Jurkat, Clone E6-1 (cell line): ENCODE data around the gene DNAH9.

Experiments used
- DNase-seq: peaks from one replicate; pipeline ENCODE4 v3.0.0-alpha.2; 2011; ENCODE audit warnings: low read depth, low spot score
- H3K4me3 ChIP-seq: 2 replicates; pipeline ENCODE4 v1.5.1; 2011; ENCODE audit warnings: mild to moderate bottlenecking, low read length, control low read depth, moderate library complexity

Gene DNAH9

GRCh38 chr17:11720816-11721215 is 122.5 kb downstream of the DNAH9 start:
- DNase-seq: no peak
- no peak overlapping the region for H3K4me3 ChIP-seq

DNA sequence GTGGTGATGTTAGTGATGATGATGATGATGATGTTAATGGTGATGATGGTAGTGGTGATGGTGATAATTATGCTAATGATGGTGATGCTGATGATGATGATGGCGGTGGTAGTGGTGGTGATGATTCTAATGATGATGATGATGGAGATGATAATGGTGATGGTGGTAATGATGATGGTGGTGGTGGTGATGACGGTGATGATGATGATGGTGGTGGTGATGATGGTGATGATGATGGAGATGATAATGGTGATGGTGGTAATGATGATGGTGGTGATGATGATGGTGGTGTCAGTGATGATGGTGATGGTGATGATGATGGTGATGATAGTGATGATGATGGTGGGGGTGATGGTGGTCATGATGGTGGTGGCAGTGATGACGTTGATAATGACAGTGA is 132.5 kb downstream of the DNAH9 start:
- DNase-seq: no peak
- H3K4me3 ChIP-seq: no peak overlapping the region

DNA sequence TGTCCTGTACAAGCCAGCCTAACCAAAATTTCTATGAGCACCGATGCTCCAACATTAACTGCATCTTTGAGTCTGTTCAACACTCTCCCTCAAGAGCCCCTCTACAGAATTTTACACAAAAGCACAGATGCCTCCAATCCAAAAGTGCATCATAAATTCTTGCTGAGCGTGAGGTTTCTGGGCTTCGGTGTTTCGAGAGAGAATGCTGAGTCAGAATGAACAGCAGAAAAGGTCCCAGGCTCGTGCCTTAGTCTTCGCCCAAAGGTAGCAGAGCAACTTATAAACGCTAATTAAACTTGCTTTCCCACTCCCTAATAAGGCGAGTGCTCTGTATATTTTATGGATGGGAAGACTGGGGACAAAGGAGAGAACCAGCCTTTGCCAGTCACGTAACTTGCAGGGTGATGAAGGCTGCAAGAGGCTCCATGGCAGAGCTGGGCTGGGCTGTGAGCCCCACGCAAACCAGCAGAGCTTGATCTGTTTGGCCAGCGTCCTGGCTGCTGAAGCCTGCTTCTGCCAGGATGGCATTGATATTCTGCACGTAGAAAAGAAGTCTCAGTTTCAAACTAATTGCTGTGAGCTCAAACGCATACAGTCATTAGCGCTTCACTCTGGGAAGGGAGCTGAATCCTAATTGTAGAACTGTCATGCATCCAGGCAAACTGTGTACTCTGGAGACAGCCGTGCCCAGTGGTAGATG is 138.5 kb downstream of the DNAH9 start:
- no peak for DNase-seq
- H3K4me3 ChIP-seq: no peak overlapping the region

- H3K4me3 ChIP-seq: no peak overlapping the region
- DNase-seq: no peak
Observed at GRCh38 chr17:11737313-11737679, 139.0 kb downstream of the DNAH9 start.

DNA sequence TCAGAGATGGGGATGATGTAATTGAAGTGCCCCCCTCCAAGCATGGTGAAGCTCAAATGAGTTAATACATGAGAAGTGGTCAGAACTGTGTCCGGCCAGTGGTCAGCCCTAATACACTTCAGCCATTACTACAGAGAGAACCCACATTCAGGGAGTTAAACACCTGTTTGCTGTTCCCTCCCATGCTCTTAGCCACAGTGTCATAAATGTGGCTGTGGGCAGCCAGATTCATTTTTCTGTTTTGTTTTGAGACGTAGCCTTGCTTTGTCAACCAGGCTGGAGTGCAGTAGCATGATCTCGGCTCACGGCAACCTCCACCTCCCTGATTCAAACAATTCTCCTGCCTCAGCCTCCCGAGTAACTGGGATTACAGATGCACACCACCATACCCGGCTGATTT is 139.9 kb downstream of the DNAH9 start:
- no peak for DNase-seq

GRCh38 chr17:11739351-11739750 is 141.1 kb downstream of the DNAH9 start:
- no peak for DNase-seq
- no peak overlapping the region for H3K4me3 ChIP-seq

More for the DNA sequence above, 139.9 kb downstream of the DNAH9 start:
- H3K4me3 ChIP-seq: no peak overlapping the region

- no peak for DNase-seq
Observed at GRCh38 chr17:11739848-11740247, 141.6 kb downstream of the DNAH9 start.

GRCh38 chr17:11742886-11743285 is 144.6 kb downstream of the DNAH9 start:
- no peak overlapping the region for H3K4me3 ChIP-seq
- DNase-seq: no peak

More at GRCh38 chr17:11739848-11740247, 141.6 kb downstream of the DNAH9 start:
- no peak overlapping the region for H3K4me3 ChIP-seq

DNA sequence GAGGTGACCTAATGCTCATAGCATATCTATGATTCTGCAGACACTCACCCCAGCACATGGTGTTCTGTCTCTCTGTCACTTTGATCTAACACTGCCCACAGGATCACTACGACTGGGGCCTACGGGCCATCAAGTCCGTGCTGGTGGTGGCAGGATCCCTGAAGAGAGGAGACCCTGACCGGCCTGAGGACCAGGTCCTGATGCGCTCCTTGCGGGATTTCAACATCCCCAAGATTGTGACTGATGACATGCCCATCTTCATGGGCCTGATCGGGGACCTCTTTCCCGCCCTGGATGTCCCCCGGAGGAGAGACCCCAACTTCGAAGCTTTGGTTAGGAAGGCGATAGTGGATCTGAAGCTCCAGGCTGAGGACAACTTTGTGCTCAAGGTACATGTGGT is 146.4 kb downstream of the DNAH9 start:
- H3K4me3 ChIP-seq: no peak overlapping the region
- no peak for DNase-seq

DNA sequence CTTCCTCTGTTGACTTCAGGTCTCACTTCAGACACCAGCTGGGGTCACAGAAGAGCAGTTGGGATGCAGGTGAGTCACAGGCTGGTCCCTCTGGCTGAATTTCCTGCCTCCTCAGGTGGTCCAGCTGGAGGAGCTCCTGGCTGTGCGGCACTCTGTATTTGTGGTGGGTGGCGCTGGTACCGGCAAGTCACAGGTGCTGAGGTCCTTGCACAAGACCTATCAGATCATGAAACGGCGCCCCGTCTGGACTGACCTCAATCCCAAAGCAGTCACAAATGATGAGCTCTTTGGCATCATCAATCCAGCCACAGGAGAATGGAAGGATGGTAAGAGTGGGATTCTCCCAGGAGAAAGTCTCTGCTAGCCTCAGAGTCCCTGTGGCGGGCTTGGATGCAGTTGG is 149.2 kb downstream of the DNAH9 start:
- DNase-seq: no peak
- no peak overlapping the region for H3K4me3 ChIP-seq

GRCh38 chr17:11757815-11758214 is 159.5 kb downstream of the DNAH9 start:
- DNase-seq: no peak
- no peak overlapping the region for H3K4me3 ChIP-seq

DNA sequence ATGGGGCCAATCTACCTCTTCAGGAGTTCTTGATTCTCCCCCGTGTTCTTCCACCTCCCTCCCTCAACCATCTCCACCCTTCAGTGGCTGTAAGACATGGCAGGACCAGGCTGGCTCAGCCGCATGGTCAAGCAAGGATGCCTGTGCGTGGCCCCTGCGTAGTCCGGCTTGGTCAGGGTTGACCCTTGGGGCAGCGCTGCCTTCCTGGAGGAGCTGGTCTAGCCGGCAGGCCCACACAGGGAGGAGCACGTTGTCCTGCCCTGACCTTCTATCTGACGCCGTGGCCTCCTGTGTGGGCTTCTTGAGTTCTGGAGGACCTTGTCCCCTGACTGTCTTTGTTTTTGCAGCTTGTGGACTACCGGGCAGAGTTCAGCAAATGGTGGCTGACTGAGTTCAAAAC is 169.8 kb downstream of the DNAH9 start:
- DNase-seq: no peak

GRCh38 chr17:11768981-11769380 is 170.7 kb downstream of the DNAH9 start:
- no peak for DNase-seq
- no peak overlapping the region for H3K4me3 ChIP-seq

More for the DNA sequence above, 169.8 kb downstream of the DNAH9 start:
- no peak overlapping the region for H3K4me3 ChIP-seq

DNA sequence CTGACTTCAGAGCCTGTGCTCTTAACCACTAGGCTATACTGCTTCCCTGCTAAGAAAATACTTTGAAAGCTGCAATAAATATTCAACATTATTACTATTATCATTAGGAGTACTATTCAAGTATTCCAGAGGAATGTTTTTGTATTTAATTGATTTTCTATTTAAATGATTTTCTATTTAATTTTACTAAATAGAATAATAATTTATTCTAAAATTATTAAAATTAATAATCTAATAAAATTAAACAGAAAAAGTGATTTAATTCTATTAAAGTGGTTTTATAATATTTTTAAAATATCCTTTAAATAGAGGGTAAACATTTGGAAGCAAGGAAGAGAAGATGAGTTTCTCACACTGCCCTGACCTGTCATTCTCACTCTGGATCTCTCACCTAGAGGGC is 173.8 kb downstream of the DNAH9 start:
- no peak for DNase-seq
- no peak overlapping the region for H3K4me3 ChIP-seq

- H3K4me3 ChIP-seq: no peak overlapping the region
- DNase-seq: no peak
Observed at GRCh38 chr17:11779892-11780291, 181.6 kb downstream of the DNAH9 start.

- H3K4me3 ChIP-seq: no peak overlapping the region
- no peak for DNase-seq
Observed at GRCh38 chr17:11780621-11781020, 182.4 kb downstream of the DNAH9 start.

DNA sequence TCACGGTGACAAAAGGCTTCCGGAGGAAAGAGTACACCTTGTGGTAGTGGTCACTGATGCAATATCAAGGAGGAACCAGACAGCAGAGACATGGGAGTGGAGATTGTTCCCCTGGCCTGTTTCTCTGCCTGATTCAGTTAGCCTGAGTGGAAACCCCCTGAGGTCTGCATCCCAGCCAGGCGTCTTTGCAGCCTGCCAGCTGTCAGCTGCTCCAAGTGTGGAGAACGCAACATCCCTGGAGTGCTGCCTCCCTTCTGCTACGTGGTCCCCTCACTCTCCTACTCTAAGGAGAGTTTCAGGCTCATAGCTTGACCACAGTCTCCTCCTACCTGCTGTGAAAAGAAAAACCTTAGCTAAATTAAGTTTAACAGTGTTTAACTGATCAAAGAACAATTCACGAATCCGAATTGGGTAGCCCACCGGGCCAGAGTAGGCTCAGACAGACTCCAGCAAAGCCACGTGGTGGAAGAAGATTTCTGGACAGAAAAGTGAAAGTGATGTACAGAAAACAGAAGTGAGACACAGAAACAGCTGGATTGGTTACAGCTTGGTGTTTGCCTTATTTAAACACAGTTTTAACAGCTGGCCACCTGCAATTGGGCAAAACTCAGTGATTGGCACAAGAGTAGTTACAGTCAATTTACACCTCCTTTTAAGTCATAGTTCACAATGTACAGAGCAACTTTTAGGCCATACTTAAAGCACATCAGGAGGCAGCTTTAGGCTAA is 188.6 kb downstream of the DNAH9 start:
- no peak overlapping the region for H3K4me3 ChIP-seq
- no peak for DNase-seq

DNA sequence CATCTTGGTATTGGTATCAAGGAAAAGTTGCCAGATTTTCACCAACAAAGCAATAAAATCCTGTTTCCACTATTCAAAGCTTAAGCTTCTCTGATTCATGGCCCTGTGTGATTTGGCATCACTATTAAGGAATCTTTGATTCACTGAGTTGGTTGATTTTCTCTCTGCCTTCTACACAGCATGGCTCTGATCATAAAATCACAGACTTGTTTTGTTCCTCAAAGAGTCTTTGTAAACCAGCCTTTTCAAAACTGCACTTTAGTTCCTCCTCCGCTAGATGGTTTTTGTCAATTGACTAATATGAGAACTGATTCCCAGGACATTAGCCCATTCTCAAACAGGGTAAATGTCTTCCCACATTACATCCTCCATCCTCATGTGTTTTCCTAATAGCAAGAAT is 197.6 kb downstream of the DNAH9 start:
- no peak for DNase-seq
- H3K4me3 ChIP-seq: no peak overlapping the region

DNA sequence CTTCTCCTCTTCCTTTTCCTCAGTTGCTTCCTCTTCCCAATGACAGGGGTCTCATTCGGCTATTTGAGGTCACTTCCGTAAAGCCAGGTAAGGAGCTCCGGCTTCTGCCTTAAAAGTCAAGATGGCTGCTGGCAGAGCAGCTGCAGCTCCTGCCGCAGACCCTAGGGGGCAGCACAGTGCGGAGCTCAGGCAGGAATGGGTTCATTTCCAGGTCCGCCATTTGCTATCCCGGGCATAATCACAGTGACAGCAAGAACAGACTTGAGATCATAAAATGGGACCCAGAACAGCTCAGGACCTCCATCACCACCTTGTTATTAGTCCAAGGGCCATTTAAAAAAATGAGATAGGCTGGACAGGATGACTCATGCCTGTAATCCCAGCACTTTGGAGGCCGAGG is 199.5 kb downstream of the DNAH9 start:
- no peak overlapping the region for H3K4me3 ChIP-seq
- DNase-seq: no peak

- no peak for DNase-seq
- no peak overlapping the region for H3K4me3 ChIP-seq
Observed at GRCh38 chr17:11803231-11803969, 205.1 kb downstream of the DNAH9 start.
